ENCODE data around the gene KCNJ5.

KCNJ5 gene

DNA sequence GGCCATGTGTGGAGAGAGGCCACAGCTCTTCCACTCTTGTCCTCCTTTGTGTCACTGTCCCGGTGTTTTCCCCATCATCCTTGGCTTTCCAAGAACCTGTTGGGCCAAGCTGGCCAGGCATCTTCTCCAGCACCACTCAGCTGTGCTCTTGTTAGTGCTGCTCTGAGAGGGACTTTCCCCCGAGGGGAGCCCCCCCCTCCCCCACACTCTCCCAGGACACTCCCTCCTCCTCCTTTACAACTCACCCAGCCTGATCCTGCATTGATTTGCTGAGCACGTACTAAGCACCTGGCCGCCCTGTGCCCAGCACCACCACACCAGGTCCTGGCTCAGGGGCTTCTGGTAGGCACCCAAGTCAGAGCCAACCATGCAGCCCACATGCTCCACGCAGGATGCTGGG is 38.3 kb downstream of the KCNJ5 start:
- Histone ChIP-seq H3K36me3 (ENCODE audit: control insufficient read depth in 1 of 2, insufficient read depth in 2 of 2, low read depth in 1 of 2, low read length in 2 of 2) (no peaks in the 10 kb centered on the region), H3K9me3 (ENCODE audit: control insufficient read depth, low read length) (no peaks in the 10 kb centered on the region), H2AK5ac (ENCODE audit: low read length, severe bottlenecking) (no peak overlapping the region), H3K4me2 (ENCODE audit: low read length, poor library complexity, severe bottlenecking) (no peak overlapping the region), H3K4me1 (ENCODE audit: control insufficient read depth, insufficient read depth, low read depth, low read length) (peaks cover 4% of the 10 kb centered on the region), H4K8ac (ENCODE audit: low read length) (no peak overlapping the region), H2BK12ac (ENCODE audit: low read length in 2 of 2) (no peak overlapping the region), H3K23ac (ENCODE audit: low read length in 2 of 2) (no peak overlapping the region), H3K27me3 (ENCODE audit: control insufficient read depth in 1 of 2, insufficient read depth in 1 of 2, low read length in 2 of 2) (peaks cover 57 to 68% of the 10 kb centered on the region in 2 experiments), H3K18ac (ENCODE audit: low read depth in 1 of 2, low read length in 2 of 2) (no peak overlapping the region), H2BK15ac (ENCODE audit: low read depth, poor library complexity, severe bottlenecking) (no peak overlapping the region), H4K91ac (ENCODE audit: low read length) (no peak overlapping the region), H3K79me1 (replicated peaks; ENCODE audit: low read length, poor library complexity, severe bottlenecking) (no peaks in the 10 kb centered on the region), H3K4me3 (ENCODE audit: insufficient read depth in 1 of 2, low read depth in 1 of 2, low read length in 2 of 2) (no peak overlapping the region), H3K14ac (ENCODE audit: low read length in 2 of 2) (no peak overlapping the region), H2BK5ac (ENCODE audit: low read depth, low read length, poor library complexity, severe bottlenecking) (no peak overlapping the region), H3K4ac (ENCODE audit: low read depth in 1 of 2, low read length in 2 of 2) (no peak overlapping the region), H3K9ac (ENCODE audit: low read length) (no peak overlapping the region), H3K27ac (ENCODE audit: low read length, poor library complexity, severe bottlenecking) (no peak overlapping the region), H2AFZ (ENCODE audit: low read depth, low read length) (no peak overlapping the region), H2BK120ac (ENCODE audit: low read depth, low read length) (no peak overlapping the region)
- DNase-seq = no peak
- WGBS = 62% methylated on average over 5 of the region's 5 CpGs

DNA sequence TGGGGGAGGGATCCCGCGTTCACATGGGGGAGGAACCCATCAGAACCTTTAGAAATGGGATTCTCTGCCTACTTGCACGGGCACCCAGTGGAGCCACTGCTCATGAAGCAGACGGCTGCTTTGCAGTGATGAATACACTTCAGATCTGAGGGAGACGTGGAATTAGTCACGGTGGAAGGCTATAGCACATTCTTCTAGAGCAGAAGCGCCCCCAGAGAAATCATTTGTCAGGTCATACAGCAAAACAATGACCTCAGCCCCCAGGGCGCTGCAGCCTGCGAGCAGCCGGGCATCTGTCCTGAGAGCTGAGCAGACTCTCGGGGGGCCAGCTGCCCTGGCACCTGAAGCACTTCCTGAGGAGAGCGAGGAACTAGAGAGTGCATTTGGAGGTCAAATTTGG is 38.8 kb downstream of the KCNJ5 start:
- no peak overlapping the region for H2BK12ac ChIP-seq (ENCODE audit: low read length in 2 of 2)
- no peaks in the 10 kb centered on the region for H3K79me1 ChIP-seq (replicated peaks; ENCODE audit: low read length, poor library complexity, severe bottlenecking)
- no peak overlapping the region for H3K23ac ChIP-seq (ENCODE audit: low read length in 2 of 2)
- no peaks in the 10 kb centered on the region for H3K9me3 ChIP-seq (ENCODE audit: control insufficient read depth, low read length)
- 44% methylated on average over 10 of the region's 12 CpGs for WGBS
- H3K4me2 ChIP-seq (ENCODE audit: low read length, poor library complexity, severe bottlenecking) = no peak overlapping the region
- no peak overlapping the region for H4K8ac ChIP-seq (ENCODE audit: low read length)
- no peak overlapping the region for H2BK120ac ChIP-seq (ENCODE audit: low read depth, low read length)
- no peak overlapping the region for H3K18ac ChIP-seq (ENCODE audit: low read depth in 1 of 2, low read length in 2 of 2)
- H3K9ac ChIP-seq (ENCODE audit: low read length) = no peak overlapping the region
- H2AK5ac ChIP-seq (ENCODE audit: low read length, severe bottlenecking) = no peak overlapping the region
- H2AFZ ChIP-seq (ENCODE audit: low read depth, low read length) = no peak overlapping the region
- DNase-seq = no peak
- peaks cover 2% of the 10 kb centered on the region for H3K4me1 ChIP-seq (ENCODE audit: control insufficient read depth, insufficient read depth, low read depth, low read length)
- peaks cover 55 to 66% of the 10 kb centered on the region in 2 experiments for H3K27me3 ChIP-seq (ENCODE audit: control insufficient read depth in 1 of 2, insufficient read depth in 1 of 2, low read length in 2 of 2)
- no peak overlapping the region for H3K14ac ChIP-seq (ENCODE audit: low read length in 2 of 2)
- H2BK5ac ChIP-seq (ENCODE audit: low read depth, low read length, poor library complexity, severe bottlenecking) = no peak overlapping the region
- no peak overlapping the region for H2BK15ac ChIP-seq (ENCODE audit: low read depth, poor library complexity, severe bottlenecking)
- no peak overlapping the region for H3K4me3 ChIP-seq (ENCODE audit: insufficient read depth in 1 of 2, low read depth in 1 of 2, low read length in 2 of 2)
- no peak overlapping the region for H3K27ac ChIP-seq (ENCODE audit: low read length, poor library complexity, severe bottlenecking)
- no peak overlapping the region for H4K91ac ChIP-seq (ENCODE audit: low read length)
- H3K36me3 ChIP-seq (ENCODE audit: control insufficient read depth in 1 of 2, insufficient read depth in 2 of 2, low read depth in 1 of 2, low read length in 2 of 2) = no peaks in the 10 kb centered on the region
- no peak overlapping the region for H3K4ac ChIP-seq (ENCODE audit: low read depth in 1 of 2, low read length in 2 of 2)

DNA sequence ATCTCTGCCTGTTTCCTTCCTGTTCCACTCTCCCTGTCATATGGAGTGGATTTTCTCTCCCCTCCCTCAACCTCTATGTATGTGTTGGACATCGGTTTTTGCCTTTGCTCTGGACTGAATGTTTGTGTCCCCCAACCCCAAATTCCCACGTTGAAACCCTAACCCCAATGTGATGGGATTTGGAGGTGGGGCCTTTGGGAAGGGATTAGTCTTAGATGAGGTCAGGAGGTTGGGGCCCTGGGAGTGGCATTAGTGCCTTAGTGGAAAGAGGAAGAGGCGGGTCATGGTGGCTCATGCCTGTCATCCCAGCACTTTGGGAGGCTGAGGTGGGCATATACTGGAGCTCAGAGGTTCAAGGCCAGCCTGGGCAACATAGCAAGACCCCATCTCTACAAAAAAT is 39.9 kb downstream of the KCNJ5 start:
- no peaks in the 10 kb centered on the region for H3K36me3 ChIP-seq (ENCODE audit: control insufficient read depth in 1 of 2, insufficient read depth in 2 of 2, low read depth in 1 of 2, low read length in 2 of 2)
- no peak overlapping the region for H4K91ac ChIP-seq (ENCODE audit: low read length)
- no peak overlapping the region for H2BK120ac ChIP-seq (ENCODE audit: low read depth, low read length)
- no CpG with 5 or more reads among the region's 3 CpGs for WGBS
- H3K4me3 ChIP-seq (ENCODE audit: insufficient read depth in 1 of 2, low read depth in 1 of 2, low read length in 2 of 2) = no peak overlapping the region
- no peak overlapping the region for H2BK15ac ChIP-seq (ENCODE audit: low read depth, poor library complexity, severe bottlenecking)
- H3K27ac ChIP-seq (ENCODE audit: low read length, poor library complexity, severe bottlenecking) = no peak overlapping the region
- H3K79me1 ChIP-seq (replicated peaks; ENCODE audit: low read length, poor library complexity, severe bottlenecking) = no peaks in the 10 kb centered on the region
- H3K14ac ChIP-seq (ENCODE audit: low read length in 2 of 2) = no peak overlapping the region
- no peak overlapping the region for H3K4me2 ChIP-seq (ENCODE audit: low read length, poor library complexity, severe bottlenecking)
- no peak overlapping the region for H2AK5ac ChIP-seq (ENCODE audit: low read length, severe bottlenecking)
- no peak for DNase-seq
- H3K9me3 ChIP-seq (ENCODE audit: control insufficient read depth, low read length) = no peaks in the 10 kb centered on the region
- H3K23ac ChIP-seq (ENCODE audit: low read length in 2 of 2) = peak overlapping the region in 1 of 2 experiments; percentile 9
- H4K8ac ChIP-seq (ENCODE audit: low read length) = no peak overlapping the region
- H2AFZ ChIP-seq (ENCODE audit: low read depth, low read length) = no peak overlapping the region
- no peak overlapping the region for H3K18ac ChIP-seq (ENCODE audit: low read depth in 1 of 2, low read length in 2 of 2)
- peaks cover 54 to 55% of the 10 kb centered on the region in 2 experiments for H3K27me3 ChIP-seq (ENCODE audit: control insufficient read depth in 1 of 2, insufficient read depth in 1 of 2, low read length in 2 of 2)
- no peak overlapping the region for H2BK12ac ChIP-seq (ENCODE audit: low read length in 2 of 2)
- H2BK5ac ChIP-seq (ENCODE audit: low read depth, low read length, poor library complexity, severe bottlenecking) = no peak overlapping the region
- H3K4ac ChIP-seq (ENCODE audit: low read depth in 1 of 2, low read length in 2 of 2) = no peak overlapping the region
- peaks cover 1% of the 10 kb centered on the region for H3K4me1 ChIP-seq (ENCODE audit: control insufficient read depth, insufficient read depth, low read depth, low read length)
- H3K9ac ChIP-seq (ENCODE audit: low read length) = no peak overlapping the region

DNA sequence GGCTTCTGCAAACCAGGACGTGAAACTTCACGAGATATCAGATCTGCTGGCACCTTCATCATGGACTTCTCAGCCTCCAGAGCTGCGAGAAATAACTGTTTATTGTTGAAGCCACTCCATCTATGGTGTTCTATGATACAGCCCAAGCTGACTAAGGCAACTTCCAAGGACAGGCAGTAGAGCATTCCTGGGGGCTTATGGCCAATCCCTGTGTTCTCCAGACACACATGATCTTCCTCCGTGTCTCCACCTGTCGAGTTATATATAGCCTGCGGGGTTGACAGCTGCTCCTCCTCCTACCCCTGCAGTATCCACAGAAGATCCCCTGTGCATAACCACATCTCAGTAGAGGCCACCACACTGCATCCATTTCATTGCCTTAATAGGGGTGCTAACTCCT is 40.5 kb downstream of the KCNJ5 start:
- H2AK5ac ChIP-seq (ENCODE audit: low read length, severe bottlenecking) = no peak overlapping the region
- no peak overlapping the region for H2BK5ac ChIP-seq (ENCODE audit: low read depth, low read length, poor library complexity, severe bottlenecking)
- H3K4me1 ChIP-seq (ENCODE audit: control insufficient read depth, insufficient read depth, low read depth, low read length) = peaks cover 1% of the 10 kb centered on the region
- no peak overlapping the region for H3K4me3 ChIP-seq (ENCODE audit: insufficient read depth in 1 of 2, low read depth in 1 of 2, low read length in 2 of 2)
- H3K79me1 ChIP-seq (replicated peaks; ENCODE audit: low read length, poor library complexity, severe bottlenecking) = no peaks in the 10 kb centered on the region
- H3K18ac ChIP-seq (ENCODE audit: low read depth in 1 of 2, low read length in 2 of 2) = no peak overlapping the region
- H4K8ac ChIP-seq (ENCODE audit: low read length) = no peak overlapping the region
- H3K4ac ChIP-seq (ENCODE audit: low read depth in 1 of 2, low read length in 2 of 2) = no peak overlapping the region
- H3K9me3 ChIP-seq (ENCODE audit: control insufficient read depth, low read length) = no peaks in the 10 kb centered on the region
- H2AFZ ChIP-seq (ENCODE audit: low read depth, low read length) = no peak overlapping the region
- no peak overlapping the region for H3K23ac ChIP-seq (ENCODE audit: low read length in 2 of 2)
- peak overlapping the region in 1 of 2 experiments; percentile 62 for H3K14ac ChIP-seq (ENCODE audit: low read length in 2 of 2)
- no peak overlapping the region for H3K27ac ChIP-seq (ENCODE audit: low read length, poor library complexity, severe bottlenecking)
- no peak overlapping the region for H2BK15ac ChIP-seq (ENCODE audit: low read depth, poor library complexity, severe bottlenecking)
- H2BK12ac ChIP-seq (ENCODE audit: low read length in 2 of 2) = no peak overlapping the region
- no peak overlapping the region for H3K4me2 ChIP-seq (ENCODE audit: low read length, poor library complexity, severe bottlenecking)
- no peaks in the 10 kb centered on the region for H3K36me3 ChIP-seq (ENCODE audit: control insufficient read depth in 1 of 2, insufficient read depth in 2 of 2, low read depth in 1 of 2, low read length in 2 of 2)
- no peak overlapping the region for H2BK120ac ChIP-seq (ENCODE audit: low read depth, low read length)
- WGBS = 92% methylated on average over 6 of the region's 6 CpGs
- H3K9ac ChIP-seq (ENCODE audit: low read length) = no peak overlapping the region
- H3K27me3 ChIP-seq (ENCODE audit: control insufficient read depth in 1 of 2, insufficient read depth in 1 of 2, low read length in 2 of 2) = peaks cover 49 to 51% of the 10 kb centered on the region in 2 experiments
- DNase-seq = no peak
- no peak overlapping the region for H4K91ac ChIP-seq (ENCODE audit: low read length)
